Omental fat pad (tissue), 4 donors: ENCODE results near the gene ATP13A2. TPM values are rescaled to one million over a fixed set of nuclear protein-coding genes. Genes with fewer than 3 reads are reported as not detected.

Experiments used
- ATAC-seq: fragments of 150-250 bp; one replicate; pipeline ENCODE4 v1.9.1; 2016; ENCODE audit warnings: mild to moderate bottlenecking, moderate library complexity; ENCODE audit not compliant: low FRiP score
- DNase-seq: peaks from one replicate; pipeline ENCODE4 v3.0.0-alpha.2; 2019; ENCODE audit warnings: low spot score
- total RNA-seq, 4 donors: library from RNA; depleted of rRNA; stranded (reverse); fragments of >200 nt; gene quantifications; one replicate each; pipeline ENCODE4 v1.1.0, GENCODE V29; 2016
- TF ChIP-seq, protein P1 (sequence below), 3 donors: fragments of 450-650 bp; IDR thresholded peaks; one replicate each; pipeline ENCODE4 v1.5.1; 2016 to 2017; ENCODE audit warnings: antibody characterized with exemption in 3 of 3, mild to moderate bottlenecking in 3 of 3, moderate library complexity in 2 of 3

Gene ATP13A2
- total RNA-seq, 4 donors from 2014 or later = 18.7 to 38.9 (median 32.8) TPM

DNA sequence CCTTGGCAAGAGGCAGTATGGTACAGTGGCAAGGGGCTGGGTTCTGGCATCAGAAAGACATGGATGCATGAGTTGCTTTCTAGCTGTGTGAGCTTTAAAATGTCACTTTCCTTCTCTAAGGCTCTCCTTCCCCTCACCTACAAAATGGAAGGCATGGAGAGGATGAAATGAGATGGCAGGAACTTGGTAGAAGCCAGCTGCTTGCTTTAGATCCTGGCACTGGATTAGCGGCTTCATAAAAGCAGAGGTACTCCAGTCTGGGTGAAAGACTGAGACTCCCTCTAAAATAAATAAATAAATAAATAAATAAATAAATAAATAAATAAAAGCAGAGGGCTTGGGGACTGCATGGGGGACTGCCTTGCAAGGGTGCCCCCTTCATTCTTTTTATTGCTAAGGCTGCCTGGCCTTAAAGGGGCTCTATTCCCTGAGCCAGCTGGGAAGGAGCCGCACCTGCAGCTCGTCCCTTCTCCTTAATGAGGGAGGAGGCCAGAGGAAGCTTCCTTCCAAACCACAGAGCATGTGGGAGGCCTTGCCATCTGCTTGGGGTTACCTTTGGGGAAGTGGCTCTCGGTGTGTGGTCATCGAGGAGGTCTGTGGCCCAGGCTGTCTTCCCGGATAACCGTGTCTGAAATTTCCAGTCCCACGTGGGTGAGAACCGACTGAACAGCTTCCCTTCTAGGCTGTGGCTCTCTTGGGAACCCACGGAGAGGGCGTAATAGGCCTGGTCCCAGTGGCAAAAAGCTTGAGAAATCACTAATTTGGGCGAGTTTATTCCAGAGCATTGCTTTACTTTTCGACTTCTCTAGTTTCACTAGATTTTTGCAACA is 2.0 kb upstream of the ATP13A2 start:
- DNase-seq (no peak), ATAC-seq (no peak)
- TF ChIP-seq, protein P1, sequence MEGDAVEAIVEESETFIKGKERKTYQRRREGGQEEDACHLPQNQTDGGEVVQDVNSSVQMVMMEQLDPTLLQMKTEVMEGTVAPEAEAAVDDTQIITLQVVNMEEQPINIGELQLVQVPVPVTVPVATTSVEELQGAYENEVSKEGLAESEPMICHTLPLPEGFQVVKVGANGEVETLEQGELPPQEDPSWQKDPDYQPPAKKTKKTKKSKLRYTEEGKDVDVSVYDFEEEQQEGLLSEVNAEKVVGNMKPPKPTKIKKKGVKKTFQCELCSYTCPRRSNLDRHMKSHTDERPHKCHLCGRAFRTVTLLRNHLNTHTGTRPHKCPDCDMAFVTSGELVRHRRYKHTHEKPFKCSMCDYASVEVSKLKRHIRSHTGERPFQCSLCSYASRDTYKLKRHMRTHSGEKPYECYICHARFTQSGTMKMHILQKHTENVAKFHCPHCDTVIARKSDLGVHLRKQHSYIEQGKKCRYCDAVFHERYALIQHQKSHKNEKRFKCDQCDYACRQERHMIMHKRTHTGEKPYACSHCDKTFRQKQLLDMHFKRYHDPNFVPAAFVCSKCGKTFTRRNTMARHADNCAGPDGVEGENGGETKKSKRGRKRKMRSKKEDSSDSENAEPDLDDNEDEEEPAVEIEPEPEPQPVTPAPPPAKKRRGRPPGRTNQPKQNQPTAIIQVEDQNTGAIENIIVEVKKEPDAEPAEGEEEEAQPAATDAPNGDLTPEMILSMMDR (IDR thresholded peaks at IDR 0.05) = no peak

GRCh38 chr1:17012775-17013490 is 1.2 kb upstream of the ATP13A2 start:
- DNase-seq = no peak
- TF ChIP-seq, protein P1 (IDR thresholded peaks at IDR 0.05) = no peak
- no peak for ATAC-seq

DNA sequence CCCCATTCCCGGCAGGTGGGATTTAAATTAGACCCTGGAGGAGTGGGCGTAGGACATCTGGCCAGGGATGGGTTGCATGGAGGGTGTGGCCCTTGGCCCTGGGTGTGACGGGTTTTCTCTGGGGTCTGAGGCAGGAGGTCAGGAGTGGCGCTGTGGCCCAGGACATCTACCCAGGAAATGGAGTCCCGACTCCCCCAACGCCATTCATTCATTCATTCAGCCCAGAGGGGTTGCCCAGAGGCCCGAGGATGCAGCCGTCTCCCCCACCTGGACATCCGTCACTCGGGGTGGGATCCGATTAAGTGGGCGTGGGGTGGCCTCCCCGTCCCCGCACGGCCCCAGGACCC is 663 bp downstream of the ATP13A2 start:
- TF ChIP-seq, protein P1 (IDR thresholded peaks at IDR 0.05) = no peak
- DNase-seq = no peak
- peak; percentile 4 for ATAC-seq

DNA sequence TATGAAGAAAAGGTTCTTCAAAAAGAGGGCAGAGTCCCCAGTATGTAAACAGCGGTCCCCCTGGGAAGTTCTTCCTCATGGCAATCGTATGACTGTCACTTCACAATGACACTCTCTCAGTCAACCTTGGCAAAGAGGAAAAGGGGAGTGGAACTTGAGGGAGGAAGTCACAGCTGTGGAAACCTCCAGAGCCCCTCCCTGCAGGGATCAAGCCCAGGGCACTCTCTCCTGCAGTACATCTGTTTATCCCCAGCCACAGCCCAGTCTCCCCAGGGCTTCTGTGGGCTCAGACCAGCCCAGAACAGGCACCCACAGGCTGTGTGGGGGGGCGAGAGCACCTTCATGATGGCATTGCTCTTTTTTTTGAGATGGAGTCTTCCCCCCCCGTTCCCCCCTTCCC is 2.0 kb downstream of the ATP13A2 start:
- no peak for DNase-seq
- ATAC-seq = no peak

DNA sequence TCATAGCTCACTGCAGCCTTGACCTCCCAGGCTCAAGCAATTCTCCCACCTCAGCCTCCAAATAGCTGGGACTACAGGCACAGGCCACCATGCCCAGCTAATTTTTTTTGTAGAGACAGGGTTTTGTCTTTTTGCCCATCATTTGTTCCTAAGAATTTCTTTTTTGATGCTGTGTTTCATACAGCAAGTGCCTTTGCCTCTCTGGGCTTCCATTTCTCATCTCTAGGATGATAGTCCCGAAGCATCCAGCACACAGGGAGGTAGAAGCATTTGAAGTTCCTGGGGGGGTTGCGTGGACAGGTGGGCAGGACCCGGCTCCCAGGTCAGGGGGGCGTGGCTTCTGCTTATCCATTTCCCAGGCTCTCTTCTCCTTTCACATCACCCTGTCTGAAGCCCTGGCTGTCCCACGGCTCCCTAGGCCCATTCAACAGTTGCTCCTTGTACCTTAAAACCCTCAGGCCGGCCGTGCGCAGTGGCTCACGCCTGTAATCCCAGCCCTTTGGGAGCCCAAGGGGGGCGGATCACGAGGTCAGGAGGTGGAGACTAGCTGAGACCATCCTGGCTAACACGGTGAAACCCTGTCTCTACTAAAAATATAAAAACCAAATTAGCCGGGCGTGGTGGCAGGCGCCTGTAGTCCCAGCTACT is 3.4 kb downstream of the ATP13A2 start:
- TF ChIP-seq, protein P1 (IDR thresholded peaks at IDR 0.05) = no peak
- DNase-seq (no peak), ATAC-seq (no peak)

More for the DNA sequence above, 2.0 kb downstream of the ATP13A2 start:
- TF ChIP-seq, protein P1 (IDR thresholded peaks at IDR 0.05) = no peak

GRCh38 chr1:17007121-17007520 is 4.6 kb downstream of the ATP13A2 start:
- DNase-seq (no peak), ATAC-seq (no peak)
- TF ChIP-seq, protein P1 (IDR thresholded peaks at IDR 0.05) = no peak
